Measurements from ENCODE around the gene TUBB2A. TPM values are rescaled to one million over a fixed set of nuclear protein-coding genes. Genes with fewer than 3 reads are reported as not detected.
"Not testable (repeated sequence)": the region's sequence is repeated elsewhere in the genome, so short reads cannot be mapped to it uniquely, and the experiment has no call there.

Gene TUBB2A
- polyA plus RNA-seq, 3 donors = 32.2 to 267 (median 39.8) TPM

- WGBS, 3 donors = 82 to 89% (median 87%) methylated on average over 7 of the region's 7 CpGs
- H3K27ac ChIP-seq (ENCODE audit: low read depth, low read length) = no peak overlapping the region
These were observed 30.9 kb upstream of the TUBB2A start for GRCh38 chr6:3188262-3188661.

GRCh38 chr6:3186974-3187382, 29.6 kb upstream of the TUBB2A start:
- WGBS, 3 donors = 94 to 99% (median 97%) methylated on average over 3 of the region's 3 CpGs

DNA sequence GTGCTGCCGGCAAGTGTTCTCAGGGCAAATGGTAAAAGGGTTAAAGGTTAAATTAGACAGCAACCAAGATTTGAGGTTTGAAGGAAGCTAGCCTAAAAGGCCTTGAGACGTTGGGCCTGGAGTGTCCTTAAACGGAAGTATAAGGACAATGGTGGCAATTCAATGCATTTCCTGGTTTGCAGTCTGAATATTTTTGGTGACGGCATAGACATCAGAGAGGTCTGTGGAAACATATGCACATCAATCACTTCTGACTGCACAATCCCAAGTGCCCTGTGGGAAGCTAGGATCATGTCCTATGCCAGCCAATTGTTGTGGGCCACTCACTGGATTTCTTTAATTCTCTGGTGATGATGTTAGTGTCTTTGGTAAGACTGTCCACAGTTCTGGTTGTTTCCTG, 25.7 kb upstream of the TUBB2A start:
- WGBS, 3 donors = 68 to 72% (median 68%) methylated on average over 4 of the region's 4 CpGs
- no peak overlapping the region for H3K27ac ChIP-seq (ENCODE audit: low read depth, low read length)

More at GRCh38 chr6:3186974-3187382, 29.6 kb upstream of the TUBB2A start:
- no peak overlapping the region for H3K27ac ChIP-seq (ENCODE audit: low read depth, low read length)

DNA sequence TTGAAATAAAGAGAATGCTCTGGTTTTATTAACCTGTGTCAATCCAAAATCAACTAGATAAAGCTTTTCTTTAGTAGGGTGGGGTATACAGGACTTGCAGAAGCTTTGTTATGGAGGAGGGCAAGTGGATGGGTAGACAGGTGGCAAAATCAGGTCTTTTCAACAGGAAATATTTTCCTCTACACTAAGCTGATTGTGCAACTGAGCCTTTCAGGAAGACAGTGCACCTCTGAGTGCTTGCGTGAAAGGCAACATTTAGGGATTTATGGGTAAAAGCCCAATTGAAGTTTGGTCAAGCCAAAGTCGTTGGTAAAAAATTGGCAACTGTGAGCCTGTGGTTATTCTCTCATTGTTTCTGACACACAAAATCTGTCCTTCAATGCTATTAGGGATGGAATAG, 23.8 kb upstream of the TUBB2A start:
- WGBS, 3 donors = 75 to 82% (median 78%) methylated on average over 2 of the region's 2 CpGs
- no peak overlapping the region for H3K27ac ChIP-seq (ENCODE audit: low read depth, low read length)

GRCh38 chr6:3179945-3180344, 22.6 kb upstream of the TUBB2A start:
- WGBS, 3 donors = 44 to 66% (median 66%) methylated on average over 4 to 5 of the region's 8 CpGs
- H3K27ac ChIP-seq (ENCODE audit: low read depth, low read length) = not testable (repeated sequence)

DNA sequence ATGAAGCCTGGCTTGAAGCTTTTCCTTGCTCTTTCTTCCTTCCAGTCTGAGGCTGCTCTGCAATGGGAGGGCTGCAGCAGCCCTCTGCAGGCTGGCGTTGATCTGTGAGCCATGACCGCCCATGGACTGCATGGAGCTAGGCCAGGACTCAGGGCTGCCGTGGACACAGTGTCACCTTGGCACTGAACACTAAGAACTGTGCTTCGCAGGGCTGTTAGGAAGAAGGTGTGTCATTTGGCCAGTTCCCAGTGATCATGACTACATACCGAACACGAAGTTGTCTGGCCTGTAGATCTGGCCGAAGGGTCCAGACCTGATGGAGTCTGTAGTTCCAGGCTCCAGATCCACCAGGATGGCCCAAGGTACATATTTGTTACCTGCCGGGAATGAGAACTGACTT, 21.3 kb upstream of the TUBB2A start:
- not testable (repeated sequence) for H3K27ac ChIP-seq (ENCODE audit: low read depth, low read length)
- WGBS, 3 donors = 71 to 87% (median 76%) methylated on average over 8 of the region's 8 CpGs

DNA sequence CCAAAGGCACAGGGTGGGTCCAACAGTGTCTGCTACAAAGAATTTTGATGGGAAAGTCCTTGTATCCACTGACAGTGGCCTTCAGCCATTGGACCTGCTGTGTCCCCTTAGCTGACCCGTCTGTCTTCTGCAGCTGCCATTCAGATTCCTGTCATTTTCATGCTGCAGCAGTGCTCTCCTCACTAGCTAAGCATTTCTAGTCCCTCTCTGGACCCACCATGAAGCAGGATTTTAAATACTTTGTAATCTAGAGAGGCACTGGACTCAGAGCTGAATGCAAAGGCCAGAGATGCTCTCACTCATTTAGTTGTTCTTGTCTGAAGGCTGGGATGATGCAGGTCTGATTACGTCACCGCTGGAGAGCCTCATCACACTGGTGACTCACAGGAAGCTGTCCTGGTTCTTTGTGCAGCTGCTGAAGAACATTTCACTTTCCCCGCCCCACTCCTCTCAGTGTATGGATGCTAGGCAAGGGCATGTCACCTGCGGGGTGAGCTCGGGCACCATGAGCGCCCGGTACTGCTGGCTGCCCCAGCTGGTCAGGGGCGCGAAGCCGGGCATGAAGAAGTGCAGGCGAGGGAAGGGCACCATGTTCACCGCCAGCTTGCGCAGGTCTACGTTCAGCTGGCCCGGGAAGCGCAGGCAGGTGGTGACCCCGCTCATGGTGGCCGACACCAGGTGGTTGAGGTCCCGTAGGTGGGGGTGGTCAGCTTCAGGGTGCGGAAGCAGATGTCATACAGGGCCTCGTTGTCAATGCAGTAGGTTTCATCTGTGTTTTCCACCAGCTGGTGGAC, 19.4 kb upstream of the TUBB2A start:
- 84 to 91% (median 85%) methylated on average over 16 to 22 of the region's 22 CpGs for WGBS, 3 donors
- H3K27ac ChIP-seq (ENCODE audit: low read depth, low read length) = no peak overlapping the region

DNA sequence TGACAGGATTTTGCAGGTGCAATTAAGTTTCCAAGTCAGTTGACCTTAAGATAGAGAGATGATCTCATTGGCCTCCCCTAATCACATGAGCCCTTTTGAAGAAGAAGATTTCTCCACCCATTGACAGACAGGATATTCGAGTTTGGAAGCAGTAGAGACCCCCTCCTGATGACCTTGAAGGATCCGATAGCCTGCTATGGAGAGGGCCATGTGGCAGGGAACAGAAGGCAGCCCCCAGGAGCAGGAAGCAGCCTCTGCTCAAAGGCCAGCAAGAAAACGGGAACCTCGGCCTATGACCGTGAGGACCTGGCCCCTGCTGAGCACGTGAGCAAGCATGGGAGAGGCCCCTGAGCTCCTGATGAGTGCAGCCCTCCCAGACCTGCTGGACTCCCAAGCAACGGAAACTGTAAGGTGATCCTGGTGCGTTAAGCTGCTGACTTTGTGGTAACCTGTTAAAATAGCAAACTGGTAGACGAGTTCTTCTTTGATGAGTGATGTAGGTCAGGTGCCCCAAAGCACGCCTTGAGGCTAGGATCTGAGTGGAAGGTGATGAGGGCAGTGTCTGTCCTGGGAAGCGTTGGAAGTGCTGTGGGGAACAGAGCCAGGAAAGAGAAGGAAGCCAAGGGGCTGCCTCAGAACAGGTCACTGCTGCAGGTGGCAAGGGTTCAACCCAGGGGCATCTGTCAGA, 18.5 kb upstream of the TUBB2A start:
- H3K27ac ChIP-seq (ENCODE audit: low read depth, low read length) = no peak overlapping the region
- 67 to 79% (median 75%) methylated on average over 11 of the region's 11 CpGs for WGBS, 3 donors

GRCh38 chr6:3173636-3174089, 16.3 kb upstream of the TUBB2A start:
- WGBS, 3 donors = 92 to 97% (median 95%) methylated on average over 11 of the region's 11 CpGs
- H3K27ac ChIP-seq (ENCODE audit: low read depth, low read length) = not testable (repeated sequence)

DNA sequence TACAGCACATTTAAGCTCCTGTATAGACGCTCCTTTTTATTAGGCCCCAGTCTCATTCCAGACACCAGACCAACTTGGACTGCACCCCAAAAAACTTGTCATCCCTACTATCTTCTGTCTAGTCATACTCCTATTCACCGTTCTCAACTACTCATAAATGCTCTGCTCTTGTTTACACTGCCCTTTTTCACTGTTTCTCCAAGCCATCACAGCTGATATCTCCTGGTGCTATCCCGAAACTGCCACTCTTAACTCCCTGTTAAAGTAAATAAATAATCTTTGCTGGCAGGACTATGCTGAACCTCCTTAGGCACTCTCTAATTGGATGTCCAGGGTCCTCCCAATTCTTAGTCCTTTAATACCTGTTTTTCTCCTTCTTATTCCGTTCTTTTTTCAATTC, 15.4 kb upstream of the TUBB2A start:
- 88 to 95% (median 93%) methylated on average over 4 of the region's 4 CpGs for WGBS, 3 donors
- not testable (repeated sequence) for H3K27ac ChIP-seq (ENCODE audit: low read depth, low read length)

DNA sequence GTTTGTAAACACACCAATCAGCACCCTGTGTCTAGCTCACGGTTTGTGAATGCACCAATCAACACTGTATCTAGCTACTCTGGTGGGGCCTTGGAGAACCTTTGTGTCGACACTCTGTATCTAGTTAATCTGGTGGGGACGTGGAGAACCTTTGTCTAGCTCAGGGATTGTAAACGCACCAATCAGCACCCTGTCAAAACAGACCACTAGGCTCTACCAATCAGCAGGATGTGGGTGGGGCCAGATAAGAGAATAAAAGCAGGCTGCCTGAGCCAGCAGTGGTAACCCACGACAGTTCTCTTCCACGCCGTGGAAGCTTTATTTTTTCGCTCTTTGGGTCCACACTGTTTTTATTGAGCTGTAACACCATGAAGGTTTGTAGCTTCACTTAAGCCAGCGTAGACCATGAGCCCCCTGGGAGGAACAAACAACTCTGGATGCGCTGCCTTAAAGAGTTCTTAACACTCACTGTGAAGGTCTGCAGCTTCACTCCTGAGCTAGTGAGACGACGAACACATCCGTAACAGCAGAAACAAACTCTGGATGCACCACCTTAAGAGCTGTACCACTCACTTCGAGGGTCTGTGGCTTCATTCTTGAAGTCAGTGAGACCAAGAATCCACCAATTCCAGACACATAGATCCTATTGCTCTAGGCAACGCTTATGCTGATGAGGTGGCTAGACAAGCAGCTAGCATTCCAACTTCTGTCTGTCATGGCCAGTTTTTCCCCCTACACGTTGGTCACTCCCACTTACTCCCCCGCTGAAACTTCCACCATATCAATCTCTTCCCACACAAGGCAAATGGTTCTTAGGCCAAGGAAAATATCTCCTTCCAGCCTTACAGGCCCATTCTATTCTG, 14.2 kb upstream of the TUBB2A start:
- H3K27ac ChIP-seq (ENCODE audit: low read depth, low read length) = not testable (repeated sequence)
- WGBS, 3 donors = 83 to 90% (median 90%) methylated on average over 17 of the region's 17 CpGs

DNA sequence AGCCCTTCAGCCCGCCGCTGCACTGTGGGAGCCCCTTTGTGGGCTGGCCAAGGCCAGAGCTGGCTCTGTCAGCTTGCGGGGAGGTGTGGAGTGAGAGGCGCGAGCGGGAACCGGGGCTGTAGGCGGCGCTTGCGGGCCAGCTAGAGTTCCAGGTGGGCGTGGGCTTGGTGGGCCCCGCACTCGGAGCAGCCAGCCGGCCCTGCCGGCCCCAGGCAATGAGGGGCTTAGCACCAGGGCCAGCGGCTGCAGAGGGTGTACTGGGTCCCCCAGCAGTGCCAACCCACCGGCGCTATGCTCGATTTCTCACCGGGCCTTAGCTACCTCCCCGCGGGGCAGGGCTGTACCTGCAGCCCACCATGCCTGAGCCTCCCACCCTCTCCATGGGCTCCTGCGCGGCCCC, 13.3 kb upstream of the TUBB2A start:
- 91 to 93% (median 92%) methylated on average over 22 to 24 of the region's 24 CpGs for WGBS, 3 donors
- H3K27ac ChIP-seq (ENCODE audit: low read depth, low read length) = not testable (repeated sequence)

DNA sequence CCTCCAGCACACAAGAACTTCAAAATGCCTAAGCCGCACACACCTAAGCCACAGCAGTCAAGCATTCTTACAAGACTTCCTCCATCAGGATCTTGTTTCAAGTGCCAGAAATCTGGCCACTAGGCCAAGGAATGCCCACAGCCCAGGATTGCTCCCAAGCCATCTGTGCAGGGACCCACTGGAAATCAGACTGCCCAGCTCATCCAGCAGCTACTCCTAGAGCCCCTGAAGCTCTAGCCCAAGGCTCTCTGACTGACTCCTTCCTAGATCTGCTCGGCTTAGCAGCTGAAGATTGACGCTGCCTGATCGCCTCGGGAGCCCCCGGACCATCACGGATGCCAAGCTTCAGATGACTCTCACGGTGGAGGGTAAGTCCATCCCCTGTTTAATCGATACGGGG, 10.7 kb upstream of the TUBB2A start:
- 94 to 96% (median 95%) methylated on average over 10 of the region's 10 CpGs for WGBS, 3 donors
- H3K27ac ChIP-seq (ENCODE audit: low read depth, low read length) = not testable (repeated sequence)

GRCh38 chr6:3166535-3167225, 9.3 kb upstream of the TUBB2A start:
- H3K27ac ChIP-seq (ENCODE audit: low read depth, low read length) = not testable (repeated sequence)
- whole genome bisulfite sequencing, 3 donors = 91 to 93% (median 92%) methylated on average over 10 of the region's 10 CpGs

DNA sequence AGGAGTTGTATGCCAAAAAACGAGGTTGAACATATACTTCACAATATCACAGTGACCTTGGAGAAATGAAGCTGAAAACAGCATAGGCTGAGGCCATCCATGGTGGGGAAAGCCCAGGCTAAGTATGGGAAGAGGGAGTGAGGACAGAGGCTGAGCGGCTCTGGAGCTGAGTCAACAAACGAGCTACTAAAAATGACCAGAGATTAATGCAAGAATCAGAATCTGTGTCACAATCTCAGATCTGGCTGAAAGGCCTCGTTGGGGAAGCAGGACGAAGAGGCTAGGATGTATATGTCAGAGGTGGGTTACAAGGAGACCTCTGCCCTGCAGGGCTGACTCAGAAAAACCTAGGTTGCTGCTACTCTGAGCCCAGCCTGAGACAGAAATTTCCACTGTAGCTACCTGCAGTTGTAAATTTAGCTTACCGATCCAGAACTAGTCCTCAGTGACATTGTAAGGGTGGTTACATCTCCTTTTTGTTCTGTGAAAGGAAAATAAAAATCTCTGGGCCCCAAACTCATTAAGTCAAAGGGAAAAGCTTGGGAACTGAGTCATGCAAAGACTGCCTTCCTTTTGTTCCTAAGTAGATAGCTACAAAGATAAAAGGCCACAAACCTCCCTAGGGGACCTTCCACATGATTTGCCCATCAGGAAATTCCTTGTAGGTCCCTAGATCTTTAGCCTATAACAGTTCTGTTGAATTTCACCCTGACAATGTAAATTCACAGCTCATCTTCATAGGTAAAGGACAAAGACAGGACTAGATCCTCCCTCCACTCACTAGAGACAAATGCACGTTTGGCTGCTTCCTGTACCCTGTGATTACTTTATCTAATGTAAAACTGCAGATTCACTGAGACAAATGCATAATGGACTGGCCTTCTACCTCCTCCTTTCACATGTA, 8.5 kb upstream of the TUBB2A start:
- H3K27ac ChIP-seq (ENCODE audit: low read depth, low read length) = no peak overlapping the region
- 53 to 76% (median 60%) methylated on average over 7 of the region's 7 CpGs for WGBS, 3 donors

DNA sequence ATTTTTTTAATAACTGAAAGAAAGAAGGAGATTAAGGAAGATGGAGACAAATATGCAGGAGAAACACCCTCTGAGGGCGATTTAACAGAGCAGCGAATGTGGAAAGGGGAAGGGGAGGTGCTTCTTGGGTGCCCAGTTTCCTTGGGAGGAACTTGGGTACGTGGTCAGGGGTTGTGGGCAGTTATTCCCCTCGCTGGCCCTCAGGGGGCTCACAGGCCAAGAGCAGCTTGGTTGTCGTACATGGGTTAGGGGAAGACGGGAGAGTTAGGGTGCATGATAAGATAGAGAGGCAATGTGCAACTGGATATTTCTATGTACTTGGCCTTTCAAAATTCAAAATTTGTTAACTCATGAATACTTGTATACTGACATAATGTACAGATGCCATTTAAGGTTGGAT, 7.0 kb upstream of the TUBB2A start:
- H3K27ac ChIP-seq (ENCODE audit: low read depth, low read length) = no peak overlapping the region
- WGBS, 3 donors = 78 to 94% (median 90%) methylated on average over 6 of the region's 6 CpGs

- WGBS, 3 donors = 9 to 19% (median 13%) methylated on average over 13 of the region's 13 CpGs
These were observed 5.9 kb upstream of the TUBB2A start for GRCh38 chr6:3163248-3163594.

More at GRCh38 chr6:3163248-3163594, 5.9 kb upstream of the TUBB2A start:
- no peak overlapping the region for H3K27ac ChIP-seq (ENCODE audit: low read depth, low read length)

All from adipose tissue (tissue), 3 donors.